HG02798 (cell line): ENCODE data around the gene GID8.

Experiments
- ATAC-seq: cut with Tn5 transposase; IDR thresholded peaks from one replicate; pipeline ENCODE4 v1.9.1; 2021; ENCODE audit warnings: mild to moderate bottlenecking; ENCODE audit not compliant: unreplicated experiment, poor library complexity

GID8 gene

DNA sequence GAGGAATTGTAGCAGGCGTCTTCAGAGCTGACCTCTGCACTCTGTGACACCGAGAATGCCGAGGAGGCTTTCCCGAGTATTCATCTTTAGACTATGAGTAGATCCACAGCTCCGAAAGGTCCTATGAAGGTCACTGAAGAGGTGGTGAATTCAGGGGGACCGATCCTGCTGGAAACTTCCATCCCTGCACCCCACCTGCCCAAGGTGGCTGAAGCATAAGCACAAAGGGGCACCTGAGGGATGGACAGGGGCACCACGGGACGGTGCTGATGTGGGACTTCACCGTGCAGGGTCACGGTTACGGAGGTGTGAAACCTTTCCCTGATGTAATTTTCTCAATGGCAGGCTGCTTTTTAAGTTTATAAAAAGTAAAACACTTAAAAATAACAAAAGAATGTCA, 36.1 kb upstream of the GID8 start:
- ATAC-seq = no peak

DNA sequence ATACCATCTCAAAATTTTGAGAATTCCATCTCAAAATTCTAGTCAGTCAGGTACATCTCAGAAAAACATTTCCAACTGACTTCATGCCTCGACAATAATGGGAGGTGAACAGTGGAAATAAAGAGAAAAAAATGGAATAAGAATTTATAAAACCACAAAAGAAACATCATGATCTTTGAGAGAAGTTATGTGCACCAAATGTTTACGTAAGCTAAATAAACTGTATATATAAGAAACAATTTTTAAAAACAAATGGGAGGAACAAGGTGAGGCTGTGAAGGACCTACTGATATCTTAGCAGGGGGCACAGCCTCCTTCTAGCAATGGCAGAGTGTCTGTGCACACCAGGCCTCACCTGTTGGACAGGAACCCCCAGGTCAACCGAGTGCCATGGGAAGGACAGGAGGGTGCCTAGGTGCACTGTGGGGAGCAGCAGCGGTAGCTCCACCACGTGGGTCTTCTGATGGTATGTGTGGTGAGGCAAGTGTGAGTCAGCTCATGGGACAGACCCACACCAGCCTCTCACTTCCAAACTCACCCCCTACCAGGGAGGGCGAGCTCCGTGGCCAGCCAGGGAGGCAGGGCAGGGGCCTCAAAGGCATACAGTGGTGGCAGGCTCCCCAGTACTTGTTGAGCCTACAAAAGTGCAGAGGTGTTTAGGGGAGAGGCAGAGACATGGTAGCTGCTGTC, 34.9 kb upstream of the GID8 start:
- no peak for ATAC-seq

DNA sequence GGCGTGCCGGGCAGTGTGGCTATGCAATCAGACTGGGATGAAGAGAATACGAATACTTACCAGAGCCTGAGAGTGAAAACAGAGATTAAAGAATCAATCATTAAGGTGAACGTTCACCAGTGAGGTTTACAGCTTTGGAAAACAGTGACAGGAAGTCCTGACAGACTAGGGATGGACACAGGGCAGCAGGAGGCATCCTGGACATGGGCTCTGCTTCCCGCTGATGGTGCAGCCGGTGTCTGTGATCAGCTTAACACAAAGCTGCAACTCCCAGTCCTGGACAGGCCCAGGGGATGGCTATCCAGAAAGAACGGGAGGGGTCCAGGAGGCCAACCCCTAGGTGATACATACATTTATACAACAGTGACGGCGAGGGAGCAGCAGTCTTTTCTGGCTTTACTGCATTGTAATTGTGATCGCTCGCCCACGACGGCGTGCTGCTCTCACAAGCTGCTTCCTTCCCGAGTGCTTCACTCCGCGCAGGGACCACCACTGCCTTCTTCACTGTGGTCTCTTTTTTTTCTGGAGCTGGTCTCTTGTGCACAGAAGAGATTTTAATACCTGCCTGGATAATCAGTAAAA, 32.3 kb upstream of the GID8 start:
- ATAC-seq = no peak

GRCh38 chr20:62906209-62906608, 31.7 kb upstream of the GID8 start:
- ATAC-seq = no peak

- ATAC-seq = no peak
Measured at GRCh38 chr20:62906647-62907375, 31.1 kb upstream of the GID8 start.

DNA sequence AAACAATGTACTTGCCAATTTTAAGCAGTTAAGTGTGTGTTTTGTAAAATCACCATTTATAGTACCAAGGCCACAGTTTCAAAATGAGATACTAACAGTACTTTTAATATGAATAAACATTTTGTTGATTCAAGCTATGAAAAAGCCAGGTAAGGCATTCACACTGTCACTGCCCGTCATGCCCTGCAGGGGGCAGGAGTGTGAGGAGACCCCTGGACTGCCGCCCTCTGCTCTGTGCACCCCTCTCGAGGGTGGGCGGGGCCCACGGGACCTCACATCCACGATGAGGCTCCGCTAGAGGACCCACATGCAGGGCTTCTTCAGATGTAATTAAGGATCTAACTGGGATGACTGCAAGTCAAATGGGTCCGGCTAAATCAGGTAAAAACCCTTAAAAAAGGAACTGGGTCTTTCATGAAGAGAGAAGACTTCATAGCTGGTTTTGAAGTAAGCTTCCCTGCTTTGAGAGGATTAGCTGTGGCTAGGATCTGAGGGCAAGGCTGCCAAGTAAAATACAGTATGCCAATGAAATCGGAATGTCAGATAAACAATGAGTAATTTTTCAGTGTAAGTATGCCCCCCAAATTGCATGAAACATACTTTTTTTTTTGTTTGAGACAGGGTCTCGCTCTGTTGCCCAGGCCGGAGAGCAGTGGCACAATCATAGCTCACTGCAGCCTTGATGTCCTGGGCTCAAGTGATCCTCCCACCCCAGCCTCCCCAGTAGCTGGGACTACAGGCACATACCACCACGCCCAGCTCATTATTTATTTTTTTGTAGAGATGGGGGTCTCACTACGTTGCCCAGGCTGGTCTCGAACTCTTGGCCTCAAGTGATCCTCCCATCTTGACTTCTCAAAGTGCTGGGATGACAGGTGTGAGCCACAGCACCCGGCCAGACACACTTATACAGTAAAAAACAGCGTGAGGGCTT, 30.3 kb upstream of the GID8 start:
- no peak for ATAC-seq

- no peak for ATAC-seq
Measured at GRCh38 chr20:62908971-62909791, 28.8 kb upstream of the GID8 start.

DNA sequence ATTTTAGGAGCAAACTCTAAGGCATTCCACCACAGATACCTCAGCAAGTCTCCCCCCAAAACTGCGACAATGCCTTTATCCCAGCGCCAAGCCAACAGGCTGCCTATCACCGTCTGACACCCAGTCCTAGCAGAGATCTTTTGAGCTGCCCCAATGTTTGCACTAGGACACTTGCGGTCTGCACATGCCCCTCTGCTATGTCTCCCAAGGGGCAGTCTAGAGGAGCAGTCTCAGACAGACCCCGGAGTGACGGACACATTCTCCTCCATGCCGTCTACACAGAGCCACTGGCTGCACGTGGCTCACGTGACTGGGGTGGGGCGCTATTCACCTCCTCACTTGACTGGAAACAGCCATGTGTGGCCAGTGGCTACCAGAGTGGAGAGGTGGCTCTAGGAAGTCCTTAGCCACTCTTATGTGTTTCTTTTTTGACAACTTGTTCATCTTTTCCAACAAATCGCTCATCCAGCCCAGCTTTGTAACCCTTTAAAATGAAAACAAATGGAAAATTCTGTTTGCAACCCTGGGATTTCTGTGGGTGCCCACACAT, 27.7 kb upstream of the GID8 start:
- no peak for ATAC-seq

GRCh38 chr20:62910777-62911497, 27.0 kb upstream of the GID8 start:
- no peak for ATAC-seq

GRCh38 chr20:62911701-62912280, 26.2 kb upstream of the GID8 start:
- no peak for ATAC-seq

DNA sequence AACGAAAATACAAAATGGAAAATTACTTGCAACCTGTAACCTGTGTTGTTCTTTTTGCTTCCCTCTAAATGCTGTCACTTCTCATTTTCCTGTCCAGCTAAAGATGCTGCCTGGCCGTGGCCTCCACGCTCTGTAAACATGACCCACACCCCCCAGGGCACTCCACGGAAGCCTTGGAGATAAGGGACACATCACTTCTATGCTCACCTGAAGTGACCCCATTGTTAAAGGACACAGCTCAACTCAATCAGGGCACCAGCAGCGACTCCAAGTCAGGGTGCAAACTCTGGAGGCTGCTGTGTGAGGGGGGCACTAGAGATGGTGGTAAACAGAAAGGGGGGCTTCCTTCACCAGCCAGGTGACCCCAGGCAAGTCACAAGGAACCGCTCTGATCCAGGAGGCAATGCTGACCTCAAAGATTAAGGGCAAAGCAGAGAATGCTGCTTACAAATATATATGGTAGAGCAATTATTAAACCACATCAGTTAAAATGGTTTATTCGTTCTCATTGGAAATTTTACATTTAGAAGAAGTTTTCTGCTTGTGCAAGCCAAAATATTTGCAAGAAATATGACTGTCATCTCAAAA, 24.8 kb upstream of the GID8 start:
- ATAC-seq = no peak

DNA sequence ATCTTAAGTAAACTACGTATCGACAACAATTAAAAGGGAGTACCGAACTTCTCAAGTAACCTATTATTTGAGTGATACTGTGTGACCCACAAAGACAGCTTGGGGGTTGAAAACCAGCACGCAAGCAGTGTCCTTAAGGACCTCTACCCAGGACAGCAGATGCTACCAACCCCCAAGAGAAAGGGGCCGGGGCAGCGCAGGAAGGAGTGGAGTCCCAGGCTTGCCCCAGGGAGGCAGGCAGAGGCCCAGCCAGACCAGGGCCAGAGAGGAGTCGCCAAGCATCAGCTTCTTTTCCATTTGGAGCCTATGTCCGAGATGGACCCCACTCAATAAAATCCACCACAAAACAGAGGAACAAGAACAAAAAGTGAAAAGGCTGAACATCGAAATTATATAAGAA, 23.5 kb upstream of the GID8 start:
- ATAC-seq = no peak

- no peak for ATAC-seq
Measured at GRCh38 chr20:62914970-62915457, 22.9 kb upstream of the GID8 start.

DNA sequence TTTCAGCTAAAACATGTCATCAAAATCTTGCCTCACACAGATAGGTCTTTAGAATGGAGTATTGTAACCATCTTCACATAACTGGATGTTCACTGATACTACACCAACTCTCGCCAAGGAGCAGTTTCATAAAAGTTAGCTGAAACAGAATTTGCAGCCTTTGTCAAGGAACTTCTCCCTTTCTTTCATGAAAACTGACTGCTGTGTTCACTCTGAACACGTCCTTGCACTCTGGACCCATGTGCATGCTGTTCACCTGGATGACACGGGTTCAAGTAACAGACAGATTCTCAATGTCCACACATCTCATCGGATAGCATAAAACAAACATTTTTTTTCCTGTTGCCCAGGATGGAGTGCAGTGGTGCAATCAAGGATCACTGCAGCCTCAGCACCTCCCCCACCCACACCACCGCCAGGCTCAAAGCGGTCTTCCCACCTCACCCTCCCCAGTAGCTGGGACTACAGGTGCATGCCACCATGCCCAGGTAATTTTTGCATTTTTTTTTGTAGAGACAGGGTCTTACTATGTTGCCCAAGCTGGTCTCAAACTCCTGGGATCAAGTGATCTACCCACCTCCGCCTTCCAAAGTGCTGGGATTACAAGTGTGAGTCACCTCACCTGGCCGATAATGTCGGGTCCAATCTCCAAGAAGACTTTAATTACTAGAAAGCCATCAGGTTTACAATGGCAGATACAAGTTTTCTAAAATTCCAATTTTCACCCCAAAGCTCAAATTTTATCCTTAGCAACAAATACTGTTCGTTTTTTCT, 21.1 kb upstream of the GID8 start:
- no peak for ATAC-seq

GRCh38 chr20:62917720-62918119, 20.2 kb upstream of the GID8 start:
- no peak for ATAC-seq

- ATAC-seq = no peak
Measured at GRCh38 chr20:62918147-62918546, 19.8 kb upstream of the GID8 start.

DNA sequence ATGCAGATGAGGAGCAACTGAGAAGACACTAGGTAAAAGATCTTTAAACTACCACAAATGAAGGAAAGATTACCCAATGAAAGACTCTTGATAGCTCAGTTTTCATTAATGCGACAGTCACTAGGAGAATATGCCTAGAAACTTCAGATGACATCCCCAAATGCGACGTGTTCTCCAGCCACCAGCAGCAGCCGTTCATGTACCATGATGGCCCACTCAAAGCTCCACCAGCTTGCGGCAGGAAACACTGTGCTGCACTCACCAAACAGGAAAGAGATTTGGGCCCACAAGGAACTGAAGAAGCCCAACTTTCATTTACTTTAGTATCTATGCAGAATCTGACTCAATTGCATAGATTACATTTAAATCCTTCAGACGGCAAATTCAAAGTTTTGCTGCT, 19.1 kb upstream of the GID8 start:
- no peak for ATAC-seq
